ENCODE measurements around the gene NEK3.
A peak's percentile ranks its signal among the peaks of the same experiment; 100 is the strongest.
"Not testable (repeated sequence)": the region's sequence is repeated elsewhere in the genome, so short reads cannot be mapped to it uniquely, and the experiment has no call there.

Gene NEK3
- total RNA-seq: 4.3 to 9.0 (median 5.7) reads per million in 9 experiments

GRCh38 chr13:52159159-52159982 is at the start of gene NEK3:
Gene NEK3, minus strand, starts transcription at chr13:52159597. Its CDS starts 3,406 bp downstream, at chr13:52156191.
- Mint-ChIP-seq H3K36me3 (ENCODE audit: insufficient read depth) (no peaks in the 10 kb centered on the region), H3K9me3 (no peaks in the 10 kb centered on the region), H3K4me1 (ENCODE audit: low read depth in 2 of 2) (peaks cover 18 to 28% of the 10 kb centered on the region in 2 donors), H3K27me3 (no peaks in the 10 kb centered on the region), H3K27ac (peak within 1 kb of the TSS; percentile 90 to 91), H3K4me3 (peak within 1 kb of the TSS; percentile 81 to 83)
- ATAC-seq (replicated peaks): peak; percentile 88
- DNase-seq: peak; percentile 33 to 48 (median 47)

DNA sequence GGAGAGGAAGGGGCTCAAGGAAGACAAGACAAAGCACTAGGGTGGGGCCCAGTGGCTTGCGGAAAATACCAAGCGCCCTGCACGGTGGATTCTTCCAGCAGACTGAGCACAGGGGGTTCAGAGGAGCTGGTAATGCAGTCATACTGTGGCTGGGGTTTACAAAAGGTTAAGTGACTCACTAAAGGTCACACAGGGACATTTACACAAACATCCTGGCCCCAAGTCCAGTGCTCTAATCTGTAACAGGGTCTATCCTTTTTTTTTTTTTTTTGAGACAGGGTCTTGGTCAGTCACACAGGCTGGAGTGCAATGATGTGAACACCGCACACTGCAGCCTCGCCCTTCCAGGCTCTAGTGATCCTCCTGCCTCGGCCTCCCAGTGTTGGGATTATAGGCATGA is 49.0 kb upstream of the NEK3 start:
- not testable (repeated sequence) for H3K36me3 Mint-ChIP-seq (ENCODE audit: insufficient read depth); H3K9me3 Mint-ChIP-seq; H3K27ac Mint-ChIP-seq; H3K4me1 Mint-ChIP-seq (ENCODE audit: low read depth in 2 of 2); ATAC-seq (replicated peaks); H3K4me3 Mint-ChIP-seq; DNase-seq
- peaks cover 19 to 21% of the 10 kb centered on the region in 2 donors for H3K27me3 Mint-ChIP-seq

DNA sequence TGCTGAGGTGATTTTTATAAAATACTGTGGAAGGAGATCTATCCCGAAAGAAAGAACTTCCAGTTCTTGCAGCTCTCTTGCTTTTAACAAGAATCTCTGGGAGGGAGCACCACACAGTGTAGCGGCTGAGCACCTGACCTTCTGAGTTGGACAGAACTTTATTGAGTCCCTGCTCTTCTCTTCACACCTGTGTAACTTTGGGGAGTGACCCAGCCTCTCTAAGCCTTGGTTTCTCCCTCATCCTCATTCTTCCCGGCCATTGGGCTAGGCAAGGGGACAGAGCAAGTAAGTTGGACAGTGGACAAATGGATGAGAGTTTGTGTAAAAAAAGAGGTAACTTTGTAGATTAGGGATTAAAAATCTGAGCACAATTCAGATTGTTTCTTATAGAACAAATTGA is 48.5 kb upstream of the NEK3 start:
- not testable (repeated sequence) for H3K4me3 Mint-ChIP-seq; H3K9me3 Mint-ChIP-seq; DNase-seq; H3K27ac Mint-ChIP-seq; ATAC-seq (replicated peaks); H3K36me3 Mint-ChIP-seq (ENCODE audit: insufficient read depth); H3K4me1 Mint-ChIP-seq (ENCODE audit: low read depth in 2 of 2)
- peaks cover 19 to 21% of the 10 kb centered on the region in 2 donors for H3K27me3 Mint-ChIP-seq

- H3K27me3 Mint-ChIP-seq: peaks cover 13 to 21% of the 10 kb centered on the region in 2 donors
- not testable (repeated sequence) for H3K9me3 Mint-ChIP-seq; H3K27ac Mint-ChIP-seq; ATAC-seq (replicated peaks); H3K36me3 Mint-ChIP-seq (ENCODE audit: insufficient read depth); DNase-seq; H3K4me1 Mint-ChIP-seq (ENCODE audit: low read depth in 2 of 2); H3K4me3 Mint-ChIP-seq
These were observed 47.9 kb upstream of the NEK3 start for GRCh38 chr13:52207337-52207736.

DNA sequence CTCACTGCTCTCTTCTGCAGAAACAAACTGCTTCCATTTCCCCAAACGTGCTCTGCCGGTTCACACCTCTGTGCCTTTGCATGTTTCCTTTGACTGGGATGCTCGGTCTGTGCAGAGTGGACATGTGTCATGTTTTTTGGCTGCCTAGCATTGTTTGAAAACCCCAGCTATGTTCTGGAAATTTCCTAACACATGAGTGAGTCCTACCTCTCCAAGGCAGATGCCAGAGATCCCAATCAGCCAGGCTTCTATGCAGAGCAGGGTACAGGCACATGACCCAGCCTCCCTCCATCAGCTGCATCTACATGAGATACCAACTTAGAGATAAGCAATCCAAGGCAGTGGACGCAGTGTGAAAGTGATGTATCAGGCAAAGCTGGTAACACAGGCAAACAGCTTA is 45.1 kb upstream of the NEK3 start:
- H3K4me3 Mint-ChIP-seq; H3K4me1 Mint-ChIP-seq (ENCODE audit: low read depth in 2 of 2); ATAC-seq (replicated peaks); H3K36me3 Mint-ChIP-seq (ENCODE audit: insufficient read depth); DNase-seq; H3K27ac Mint-ChIP-seq; H3K27me3 Mint-ChIP-seq; H3K9me3 Mint-ChIP-seq: not testable (repeated sequence)

DNA sequence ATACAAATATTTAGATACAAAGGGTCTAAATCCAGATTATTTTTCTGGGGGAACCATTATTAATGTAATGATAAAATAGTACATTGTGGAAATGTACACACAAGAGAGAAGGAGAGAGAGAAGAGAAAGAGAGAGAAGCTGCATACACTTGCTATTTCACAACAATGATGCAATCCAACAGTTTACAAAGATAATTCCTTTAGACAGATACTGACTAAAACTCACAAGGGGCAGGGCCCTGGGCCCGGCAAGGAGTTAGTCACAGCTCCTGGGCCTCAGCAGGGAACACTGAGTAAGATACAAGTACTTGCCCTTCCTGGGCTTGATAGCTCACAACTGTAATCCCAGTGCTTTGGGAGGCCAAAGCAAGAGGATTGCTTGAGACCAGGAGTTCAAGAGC is 44.5 kb upstream of the NEK3 start:
- not testable (repeated sequence) for H3K27ac Mint-ChIP-seq; ATAC-seq (replicated peaks)

GRCh38 chr13:52202506-52202905 is 43.1 kb upstream of the NEK3 start:
- not testable (repeated sequence) for DNase-seq; H3K4me3 Mint-ChIP-seq; H3K27ac Mint-ChIP-seq; H3K9me3 Mint-ChIP-seq; ATAC-seq (replicated peaks); H3K27me3 Mint-ChIP-seq; H3K4me1 Mint-ChIP-seq (ENCODE audit: low read depth in 2 of 2); H3K36me3 Mint-ChIP-seq (ENCODE audit: insufficient read depth)

More for the DNA sequence above, 44.5 kb upstream of the NEK3 start:
- not testable (repeated sequence) for H3K4me3 Mint-ChIP-seq; H3K9me3 Mint-ChIP-seq; H3K36me3 Mint-ChIP-seq (ENCODE audit: insufficient read depth); DNase-seq; H3K4me1 Mint-ChIP-seq (ENCODE audit: low read depth in 2 of 2); H3K27me3 Mint-ChIP-seq

GRCh38 chr13:52201439-52202193 is 42.2 kb upstream of the NEK3 start:
- not testable (repeated sequence) for H3K4me1 Mint-ChIP-seq (ENCODE audit: low read depth in 2 of 2); H3K27me3 Mint-ChIP-seq; H3K36me3 Mint-ChIP-seq (ENCODE audit: insufficient read depth); H3K9me3 Mint-ChIP-seq; H3K4me3 Mint-ChIP-seq
- ATAC-seq (replicated peaks): peak; percentile 86
- DNase-seq: peak; percentile 27 to 40 (median 31)
- peak overlapping the region in 1 of 2 donors; percentile 69 for H3K27ac Mint-ChIP-seq

DNA sequence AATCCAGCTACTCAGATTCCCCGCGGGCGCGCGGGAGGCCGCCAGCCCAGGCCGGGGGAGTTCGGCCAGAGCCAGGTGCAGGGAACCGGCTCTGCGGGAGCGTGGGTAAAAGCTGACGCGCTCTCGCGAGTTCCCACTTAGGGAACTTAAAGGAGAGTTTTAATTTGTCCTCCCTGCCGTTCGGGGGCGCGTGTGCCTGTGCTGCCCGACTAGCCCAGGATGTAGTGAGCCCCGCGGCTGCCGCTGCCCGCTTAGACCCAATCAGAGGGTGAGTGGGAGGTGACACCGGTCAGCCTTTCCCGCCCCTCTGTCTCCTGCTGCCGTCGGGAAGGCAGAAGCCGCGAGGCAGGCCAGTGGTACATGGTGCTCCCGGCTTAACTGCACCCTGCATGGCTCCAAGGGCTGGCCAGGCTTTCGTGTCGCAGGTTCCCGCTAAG is 36.0 kb upstream of the NEK3 start:
- Mint-ChIP-seq H3K4me3 (peak overlapping the region; percentile 95 to 96), H3K9me3 (no peaks in the 10 kb centered on the region), H3K36me3 (ENCODE audit: insufficient read depth) (peaks cover 26% of the 10 kb centered on the region), H3K27ac (peak overlapping the region; percentile 95), H3K4me1 (ENCODE audit: low read depth in 2 of 2) (peaks cover 15 to 18% of the 10 kb centered on the region in 2 donors), H3K27me3 (no peaks in the 10 kb centered on the region)
- ATAC-seq (replicated peaks) (peak; percentile 56), DNase-seq (peak; percentile 42 to 56 (median 47))

GRCh38 chr13:52194184-52194868 is 34.9 kb upstream of the NEK3 start:
- Mint-ChIP-seq H3K27me3 (no peaks in the 10 kb centered on the region), H3K4me1 (ENCODE audit: low read depth in 2 of 2) (peaks cover 17 to 22% of the 10 kb centered on the region in 2 donors), H3K36me3 (ENCODE audit: insufficient read depth) (peaks cover 30% of the 10 kb centered on the region), H3K4me3 (peak overlapping the region; percentile 95 to 96), H3K27ac (peak overlapping the region; percentile 95), H3K9me3 (no peaks in the 10 kb centered on the region)
- ATAC-seq (replicated peaks) (peak; percentile 83), DNase-seq (peak; percentile 85 to 92 (median 89))

- Mint-ChIP-seq H3K36me3 (ENCODE audit: insufficient read depth) (peaks cover 36% of the 10 kb centered on the region), H3K4me1 (ENCODE audit: low read depth in 2 of 2) (peaks cover 17 to 22% of the 10 kb centered on the region in 2 donors), H3K27ac (peak overlapping the region; percentile 95), H3K4me3 (peak overlapping the region; percentile 95 to 96)
- H3K9me3 Mint-ChIP-seq, H3K27me3 Mint-ChIP-seq: not testable (repeated sequence)
- DNase-seq (peak in 1 of 3 experiments; percentile 3), ATAC-seq (replicated peaks) (peak; percentile 26)
These were observed 34.3 kb upstream of the NEK3 start for GRCh38 chr13:52193587-52194183.

DNA sequence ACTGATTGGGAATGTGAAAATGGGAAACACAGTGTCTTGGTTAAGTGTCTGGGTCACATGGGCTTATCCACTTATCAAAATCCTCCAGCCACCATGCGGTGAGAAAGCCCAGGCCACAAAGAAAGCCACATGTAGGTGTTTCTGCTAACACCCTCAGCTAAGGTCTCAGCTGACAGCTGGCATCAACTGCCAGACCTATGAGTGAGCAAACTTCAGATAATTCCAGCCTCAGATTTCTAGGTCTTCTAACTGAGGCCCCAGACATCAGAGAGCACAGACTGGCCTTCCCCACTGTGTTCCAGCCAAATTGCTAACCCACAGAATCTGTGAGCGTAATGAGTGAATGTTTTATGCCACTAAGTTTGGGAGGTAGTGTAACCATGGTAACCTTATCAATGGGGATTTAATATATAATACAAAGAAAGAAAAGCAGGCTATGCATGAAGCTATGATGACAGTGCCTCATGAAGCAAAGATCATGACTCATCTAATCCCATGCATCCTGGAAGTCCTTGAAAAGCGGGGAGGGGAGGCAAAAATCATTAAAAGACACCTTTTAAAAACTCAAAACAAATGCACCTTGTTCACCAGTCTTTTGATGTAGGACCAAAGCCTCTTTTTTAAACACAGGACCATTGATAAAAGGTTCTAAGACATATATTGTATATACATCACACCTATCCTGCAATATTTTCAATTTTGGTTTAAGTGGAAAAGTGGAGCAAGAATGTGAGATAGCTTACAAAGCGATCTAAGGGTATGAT is 28.2 kb upstream of the NEK3 start:
- not testable (repeated sequence) for H3K9me3 Mint-ChIP-seq, H3K4me3 Mint-ChIP-seq, DNase-seq, H3K27me3 Mint-ChIP-seq
- ATAC-seq (replicated peaks): peak; percentile 89
- peaks cover 54% of the 10 kb centered on the region for H3K36me3 Mint-ChIP-seq (ENCODE audit: insufficient read depth)
- H3K27ac Mint-ChIP-seq: peak overlapping the region; percentile 47 to 65
- peaks cover 10 to 25% of the 10 kb centered on the region in 2 donors for H3K4me1 Mint-ChIP-seq (ENCODE audit: low read depth in 2 of 2)

All from effector memory CD8-positive, alpha-beta T cell (primary cell).